ENCODE results near the gene ABLIM1. TPM values are rescaled to one million over a fixed set of nuclear protein-coding genes. Genes with fewer than 3 reads are reported as not detected.

The ABLIM1 gene
- total RNA-seq, 3 donors from 2014 or later: 89.0 to 216 (median 131) TPM

- Histone ChIP-seq H3K9me3 (no peaks in the 10 kb centered on the region), H3K36me3 (no peaks in the 10 kb centered on the region), H3K27me3 (no peaks in the 10 kb centered on the region), H3K4me1 (no peaks in the 10 kb centered on the region), H3K27ac (no peak overlapping the region), H3K4me3 (no peak overlapping the region)
- intact Hi-C loops (cut with DNase I; ENCODE audit: low total_unique reads): no loop called here
- TF ChIP-seq POLR2A (IDR thresholded peaks at IDR 0.05) (no peak), POLR2AphosphoS5 (IDR thresholded peaks at IDR 0.05) (no peak), CTCF (IDR thresholded peaks at IDR 0.05) (no peak)
- no peak for DNase-seq (ENCODE audit: low spot score in 2 of 2)
Measured at GRCh38 chr10:114615600-114616007, 42.5 kb downstream of the ABLIM1 start.

GRCh38 chr10:114613237-114613979, 44.7 kb downstream of the ABLIM1 start:
- peak overlapping the region; percentile 43 to 50 for H3K27ac ChIP-seq

GRCh38 chr10:114611617-114612016, 46.5 kb downstream of the ABLIM1 start:
- no peak for DNase-seq (ENCODE audit: low spot score in 2 of 2)
- no peaks in the 10 kb centered on the region for H3K4me1 ChIP-seq
- intact Hi-C loops (cut with DNase I; ENCODE audit: low total_unique reads): no loop called here
- H3K27me3 ChIP-seq: no peaks in the 10 kb centered on the region
- no peak overlapping the region for H3K4me3 ChIP-seq
- no peaks in the 10 kb centered on the region for H3K9me3 ChIP-seq
- TF ChIP-seq CTCF (IDR thresholded peaks at IDR 0.05) (no peak), POLR2AphosphoS5 (IDR thresholded peaks at IDR 0.05) (no peak), POLR2A (IDR thresholded peaks at IDR 0.05) (no peak)
- H3K27ac ChIP-seq: peak overlapping the region in 1 of 2 donors; percentile 50
- no peaks in the 10 kb centered on the region for H3K36me3 ChIP-seq

More at GRCh38 chr10:114613237-114613979, 44.7 kb downstream of the ABLIM1 start:
- Histone ChIP-seq H3K4me1 (no peaks in the 10 kb centered on the region), H3K9me3 (no peaks in the 10 kb centered on the region), H3K27me3 (no peaks in the 10 kb centered on the region), H3K4me3 (no peak overlapping the region), H3K36me3 (no peaks in the 10 kb centered on the region)
- intact Hi-C loops (cut with DNase I; ENCODE audit: low total_unique reads): no loop called here
- DNase-seq (ENCODE audit: low spot score in 2 of 2): no peak
- no peak for TF ChIP-seq POLR2AphosphoS5 (IDR thresholded peaks at IDR 0.05)
- TF ChIP-seq CTCF (IDR thresholded peaks at IDR 0.05): no peak
- no peak for TF ChIP-seq POLR2A (IDR thresholded peaks at IDR 0.05)

- Histone ChIP-seq H3K4me3 (no peak overlapping the region), H3K27me3 (no peaks in the 10 kb centered on the region), H3K4me1 (no peaks in the 10 kb centered on the region), H3K9me3 (no peaks in the 10 kb centered on the region), H3K27ac (peak overlapping the region; percentile 48 to 70), H3K36me3 (no peaks in the 10 kb centered on the region)
- intact Hi-C loops (cut with DNase I; ENCODE audit: low total_unique reads): no loop called here
- TF ChIP-seq POLR2A (IDR thresholded peaks at IDR 0.05) (no peak), POLR2AphosphoS5 (IDR thresholded peaks at IDR 0.05) (no peak), CTCF (IDR thresholded peaks at IDR 0.05) (no peak)
- DNase-seq (ENCODE audit: low spot score in 2 of 2): no peak
Measured at GRCh38 chr10:114609518-114610426, 48.3 kb downstream of the ABLIM1 start.
